Left lung (tissue), 10 donors: ENCODE measurements around the gene SFXN4. TPM values are rescaled to one million over a fixed set of nuclear protein-coding genes. Genes with fewer than 3 reads are reported as not detected.

Experiments used
- ATAC-seq: fragments of 200-7000 bp; cut with Tn5 transposase; one replicate; pipeline ENCODE4 v1.9.1; 2020; ENCODE audit warnings: moderate library complexity
- DNase-seq, 4 donors: peaks; one replicate each; pipeline ENCODE4 v3.0.0-alpha.2; 2013 to 2020
- H3K27ac ChIP-seq, 2 donors: fragments of 200-600 bp; sonication (generic) in 1 of 2; one replicate each; pipeline versions ENCODE4 v1.5.0 to v1.8.0; 2020 to 2021
- H3K27me3 ChIP-seq, 2 donors: fragments of 200-600 bp; sonication (generic) in 1 of 2; one replicate each; pipeline versions ENCODE4 v1.5.0 to v1.8.0; 2020 to 2021
- H3K36me3 ChIP-seq, 2 donors: fragments of 200-600 bp; sonication (generic) in 1 of 2; one replicate each; pipeline versions ENCODE4 v1.5.0 to v1.8.0; 2020 to 2021
- H3K4me1 ChIP-seq, 2 donors: fragments of 200-600 bp; one replicate each; pipeline ENCODE4 v1.8.0; 2021
- H3K4me3 ChIP-seq, 2 donors: fragments of 200-600 bp; sonication (generic) in 1 of 2; one replicate each; pipeline versions ENCODE4 v1.5.0 to v1.8.0; 2020 to 2021; ENCODE audit warnings: mild to moderate bottlenecking in 1 of 2
- H3K9me3 ChIP-seq, 2 donors: fragments of 200-600 bp; sonication (generic) in 1 of 2; one replicate each; pipeline versions ENCODE4 v1.5.0 to v1.8.0; 2020 to 2021
- CTCF ChIP-seq, 2 donors: fragments of 200-600 bp; sonication (generic) in 1 of 2; IDR thresholded peaks; one replicate each; pipeline versions ENCODE4 v1.5.0 to v1.8.0; 2021; ENCODE audit warnings: antibody characterized with exemption in 2 of 2
- intact Hi-C, 2 donors: fragments of 100-400 bp; cut with DNase I; formaldehyde crosslinking; loops; one replicate each; pipeline versions ENCODE4 v1.11.2 to v1.14.2; 2022
- polyA plus RNA-seq, 6 donors: library from polyadenylated mRNA; unstranded; fragments of 120-200 nt; gene quantifications; one replicate each; pipeline ENCODE4 v1.2.1, GENCODE V29; 2013; ENCODE audit not compliant: insufficient read length in 6 of 6
- total RNA-seq, 2 donors: library from RNA; stranded (reverse); fragmentation: NEBNext Ultra II Directional; extraction: Animal tissue kit (Norgen Biotek cat#: 25700); gene quantifications; one replicate each; pipeline ENCODE4 v1.2.1, GENCODE V29; 2021
- donor health status: DM: no; HTN: yes; CAD: no.
- donor health status: DM: no; HTN: no; CAD: no.

Gene SFXN4
- total and polyA plus RNA-seq, 8 donors, result 13.2 to 34.2 (median 24.1) TPM

DNA sequence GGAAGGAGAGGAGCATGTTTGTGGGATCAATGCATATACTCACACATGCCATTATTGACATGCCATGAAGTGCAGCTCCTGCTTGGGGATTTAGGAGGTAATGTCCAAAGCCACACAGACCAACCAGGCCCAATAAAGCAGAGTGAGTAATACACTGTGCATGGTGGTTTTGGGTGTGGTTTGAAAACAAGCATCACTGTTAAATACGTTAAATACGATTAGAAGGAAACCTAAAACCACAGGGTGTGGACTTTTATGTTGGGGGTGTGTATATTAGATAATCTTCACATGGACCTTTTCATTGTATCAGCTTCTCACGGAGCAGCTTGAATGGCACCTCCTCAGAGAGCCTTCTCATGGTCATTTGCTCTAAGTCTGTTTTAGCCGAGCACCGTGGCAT lies 74.5 kb downstream of the SFXN4 start:
- no peak overlapping the region for H3K4me3 ChIP-seq
- TF ChIP-seq CTCF (IDR thresholded peaks at IDR 0.05), result no peak
- peaks cover 0 to 9% of the 10 kb centered on the region in 2 donors for H3K4me1 ChIP-seq
- no peaks in the 10 kb centered on the region for H3K9me3 ChIP-seq
- H3K27me3 ChIP-seq, result no peaks in the 10 kb centered on the region
- no peak overlapping the region for H3K27ac ChIP-seq
- ATAC-seq (peak; percentile 34), DNase-seq (no peak)
- intact Hi-C loops, result no loop called here
- H3K36me3 ChIP-seq, result no peaks in the 10 kb centered on the region

Other genes starting within 250 kb of the SFXN4 start
- 1 to 10 TPM; 1.0 to 1.6 TPM for gene NANOS1, start 136.0 kb downstream of the SFXN4 start, total RNA-seq
- gene NANOS1, start 136.0 kb downstream of the SFXN4 start, polyA plus RNA-seq, result 1 to 10 TPM; 3.2 to 7.0 (median 5.2) TPM
- gene EIF3A, start 84.9 kb downstream of the SFXN4 start, total RNA-seq, result 100 to 1,000 TPM in 1 of 2 donors, 10 to 100 TPM in 1; 89.1 to 113 TPM
- gene EIF3A, start 84.9 kb downstream of the SFXN4 start, polyA plus RNA-seq, result 100 to 1,000 TPM; 151 to 172 (median 158) TPM
- 10 to 100 TPM; 34.2 to 37.4 TPM for gene DENND10, start 61.6 kb downstream of the SFXN4 start, total RNA-seq
- gene DENND10, start 61.6 kb downstream of the SFXN4 start, polyA plus RNA-seq, result 10 to 100 TPM; 35.2 to 44.3 (median 39.1) TPM
- gene PRDX3, start 13.1 kb upstream of the SFXN4 start, total RNA-seq, result 100 to 1,000 TPM; 122 to 123 TPM
- gene PRDX3, start 13.1 kb upstream of the SFXN4 start, polyA plus RNA-seq, result 100 to 1,000 TPM; 166 to 209 (median 191) TPM
- 10 to 100 TPM; 34.6 to 39.2 TPM for gene GRK5, start 41.9 kb upstream of the SFXN4 start, total RNA-seq
- gene GRK5, start 41.9 kb upstream of the SFXN4 start, polyA plus RNA-seq, result 10 to 100 TPM; 47.9 to 60.8 (median 56.5) TPM